ENCODE measurements around the gene CCDC78. TPM values are rescaled to one million over a fixed set of nuclear protein-coding genes. Genes with fewer than 3 reads are reported as not detected.
A peak's percentile ranks its signal among the peaks of the same experiment; 100 is the strongest.

CCDC78 gene
- total and polyA plus RNA-seq, 2 of the 13 experiments (the other 11 are each of a cell fraction or from before 2014, with no cell fraction given), result 0.53 to 1.5 TPM

- 0 out of 2 replicates have a peak, but pooled peaks have one; percentile 20 for TF ChIP-seq NCOR1 (IDR thresholded peaks at IDR 0.05; ENCODE audit: borderline replicate concordance, low read length)
- peak; percentile 72 for TF ChIP-seq SP2 (CRISPR knock-in tag; IDR thresholded peaks at IDR 0.05)
- TF ChIP-seq ZNF280D (CRISPR knock-in tag; IDR thresholded peaks at IDR 0.05), result peak; percentile 45; the same call in 1 of the 2 replicates
- TF ChIP-seq ZNF564 (CRISPR knock-in tag; IDR thresholded peaks at IDR 0.05), result 0 out of 2 replicates have a peak, but pooled peaks have one; percentile 48
- TF ChIP-seq ZBTB26 (CRISPR knock-in tag; IDR thresholded peaks at IDR 0.05; ENCODE audit: borderline replicate concordance), result 0 out of 2 replicates have a peak, but pooled peaks have one; percentile 29
- peak; percentile 47; the same call in 1 of the 2 replicates for TF ChIP-seq SP5 (CRISPR knock-in tag; IDR thresholded peaks at IDR 0.05; ENCODE audit: borderline replicate concordance, low read depth)
- no peak for TF ChIP-seq RCOR2 (CRISPR knock-in tag; IDR thresholded peaks at IDR 0.05)
- TF ChIP-seq RXRA (CRISPR knock-in tag; IDR thresholded peaks at IDR 0.05), result peak; percentile 56; the same call in 1 of the 2 replicates
- 0 out of 2 replicates have a peak, but pooled peaks have one; percentile 33 for TF ChIP-seq ZNF430 (CRISPR knock-in tag; IDR thresholded peaks at IDR 0.05)
- TF ChIP-seq ZNF235 (CRISPR knock-in tag; IDR thresholded peaks at IDR 0.05; ENCODE audit: borderline replicate concordance), result no peak
- TF ChIP-seq CCDC6 (CRISPR knock-in tag; IDR thresholded peaks at IDR 0.05), result peak; percentile 58; the same call in 1 of the 2 replicates
- TF ChIP-seq, protein P1, sequence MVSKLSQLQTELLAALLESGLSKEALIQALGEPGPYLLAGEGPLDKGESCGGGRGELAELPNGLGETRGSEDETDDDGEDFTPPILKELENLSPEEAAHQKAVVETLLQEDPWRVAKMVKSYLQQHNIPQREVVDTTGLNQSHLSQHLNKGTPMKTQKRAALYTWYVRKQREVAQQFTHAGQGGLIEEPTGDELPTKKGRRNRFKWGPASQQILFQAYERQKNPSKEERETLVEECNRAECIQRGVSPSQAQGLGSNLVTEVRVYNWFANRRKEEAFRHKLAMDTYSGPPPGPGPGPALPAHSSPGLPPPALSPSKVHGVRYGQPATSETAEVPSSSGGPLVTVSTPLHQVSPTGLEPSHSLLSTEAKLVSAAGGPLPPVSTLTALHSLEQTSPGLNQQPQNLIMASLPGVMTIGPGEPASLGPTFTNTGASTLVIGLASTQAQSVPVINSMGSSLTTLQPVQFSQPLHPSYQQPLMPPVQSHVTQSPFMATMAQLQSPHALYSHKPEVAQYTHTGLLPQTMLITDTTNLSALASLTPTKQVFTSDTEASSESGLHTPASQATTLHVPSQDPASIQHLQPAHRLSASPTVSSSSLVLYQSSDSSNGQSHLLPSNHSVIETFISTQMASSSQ (IDR thresholded peaks at IDR 0.05; ENCODE audit: low read depth), result no peak
- TF ChIP-seq, protein P1 (CRISPR knock-in tag; IDR thresholded peaks at IDR 0.05; ENCODE audit: borderline replicate concordance), result no peak
These were observed 11.4 kb downstream of the CCDC78 start, which contains the start of gene METRN (continued) for GRCh38 chr16:714558-715476.
